GM18511 (cell line): ENCODE measurements around the gene UBR2.
"Not testable (repeated sequence)": the region's sequence is repeated elsewhere in the genome, so short reads cannot be mapped to it uniquely, and the experiment has no call there.

Source experiments
- ATAC-seq: cut with Tn5 transposase; IDR thresholded peaks from one replicate; pipeline ENCODE4 v1.9.1; 2021; ENCODE audit warnings: mild to moderate bottlenecking, moderate library complexity; ENCODE audit not compliant: unreplicated experiment

UBR2 gene

DNA sequence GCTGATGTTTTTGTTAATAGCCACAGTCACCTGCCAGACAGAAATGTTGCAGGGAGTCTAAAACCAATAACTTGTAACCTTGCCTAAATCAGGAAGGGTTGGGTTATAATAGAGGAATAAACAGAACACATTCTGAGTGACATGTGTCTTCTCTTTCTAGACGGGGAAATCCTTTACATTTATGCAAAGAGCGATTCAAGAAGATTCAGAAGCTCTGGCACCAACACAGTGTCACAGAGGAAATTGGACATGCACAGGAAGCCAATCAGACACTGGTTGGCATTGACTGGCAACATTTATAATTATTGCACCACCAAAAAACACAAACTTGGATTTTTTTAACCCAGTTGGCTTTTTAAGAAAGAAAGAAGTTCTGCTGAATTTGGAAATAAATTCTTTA lies 127.0 kb downstream of the UBR2 start:
- no peak for ATAC-seq

DNA sequence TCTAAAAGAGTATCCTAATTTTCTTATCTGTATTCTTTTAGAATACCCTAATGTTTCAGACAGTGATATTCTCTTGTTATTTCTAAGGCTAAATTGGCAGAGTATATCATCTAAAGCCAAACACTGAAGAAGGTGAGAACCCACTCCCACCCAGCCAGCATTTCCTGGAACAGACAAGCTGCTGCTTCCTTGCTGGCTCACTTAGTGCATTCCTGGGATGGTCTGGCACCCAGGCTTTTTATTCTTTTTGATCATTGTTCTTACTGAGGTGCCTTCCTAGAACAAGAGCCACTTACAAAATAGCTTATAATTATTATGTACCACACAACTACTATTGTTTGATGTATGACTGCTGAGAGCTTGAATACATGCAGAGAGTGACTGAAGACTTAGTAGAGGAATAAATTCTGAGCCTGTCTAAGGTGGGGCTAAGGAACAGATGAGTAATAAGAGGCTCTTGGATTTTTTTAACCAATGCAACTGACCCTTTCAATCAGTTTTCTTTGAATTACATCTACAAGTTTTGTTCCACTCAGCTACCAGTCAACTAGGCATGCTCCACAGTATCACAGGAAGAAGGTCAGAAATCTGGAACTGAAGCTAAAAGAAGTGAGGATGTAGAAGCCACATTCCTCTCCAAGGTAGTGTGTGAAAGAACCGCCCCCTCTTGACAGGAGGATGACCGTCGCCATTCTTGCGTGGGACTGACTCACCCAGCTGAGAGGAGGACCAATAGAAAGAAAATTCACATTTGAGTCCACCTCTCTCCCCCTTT lies 128.5 kb downstream of the UBR2 start:
- ATAC-seq: no peak

DNA sequence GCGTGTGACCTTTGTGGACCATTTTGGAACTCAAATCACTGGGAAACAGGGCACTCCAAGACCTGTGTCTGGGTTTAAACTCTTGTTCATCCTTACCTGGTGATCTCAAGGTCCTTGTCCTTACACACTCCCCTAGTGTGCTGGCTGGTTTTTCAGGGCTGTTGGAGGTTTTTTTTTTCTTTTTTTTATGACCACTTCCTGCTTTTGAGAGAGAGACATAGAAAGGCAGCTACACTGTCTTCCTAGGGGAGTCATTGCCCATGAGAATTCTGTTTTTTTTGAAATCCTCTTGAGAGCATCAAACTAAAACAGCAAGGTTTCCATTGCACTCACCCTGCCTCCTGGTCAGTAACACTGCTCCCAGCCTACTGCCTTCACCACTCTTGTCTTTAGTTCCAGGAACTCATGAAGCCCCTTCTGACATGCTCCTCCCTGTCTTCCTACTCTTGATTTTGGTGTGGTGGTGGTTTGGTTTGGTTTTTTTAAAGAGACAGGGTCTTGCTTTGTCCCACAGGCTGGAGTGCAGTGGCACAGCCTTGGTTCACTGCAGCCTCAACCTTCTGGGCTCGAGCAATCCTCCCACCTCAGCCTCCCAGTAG lies 130.0 kb downstream of the UBR2 start:
- ATAC-seq: no peak

DNA sequence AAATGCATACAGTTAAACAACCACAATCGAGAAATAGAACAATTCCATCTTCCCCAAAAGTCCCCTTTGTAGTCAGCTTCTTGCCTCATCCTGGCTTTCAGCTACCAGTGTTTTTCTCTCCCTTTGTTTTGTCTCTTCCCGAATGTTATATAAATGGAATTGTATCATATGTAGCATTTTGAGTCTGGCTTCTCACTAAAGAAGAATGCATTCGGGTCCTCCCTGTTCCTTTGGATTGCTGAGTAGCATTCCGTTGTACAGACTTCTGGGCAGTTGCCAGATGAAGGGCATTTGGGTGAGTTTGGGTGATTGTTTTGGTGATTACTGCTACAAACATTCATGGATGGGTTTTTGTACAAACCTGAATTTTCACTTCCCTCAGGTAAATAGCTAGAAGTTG lies 130.8 kb downstream of the UBR2 start:
- no peak for ATAC-seq

DNA sequence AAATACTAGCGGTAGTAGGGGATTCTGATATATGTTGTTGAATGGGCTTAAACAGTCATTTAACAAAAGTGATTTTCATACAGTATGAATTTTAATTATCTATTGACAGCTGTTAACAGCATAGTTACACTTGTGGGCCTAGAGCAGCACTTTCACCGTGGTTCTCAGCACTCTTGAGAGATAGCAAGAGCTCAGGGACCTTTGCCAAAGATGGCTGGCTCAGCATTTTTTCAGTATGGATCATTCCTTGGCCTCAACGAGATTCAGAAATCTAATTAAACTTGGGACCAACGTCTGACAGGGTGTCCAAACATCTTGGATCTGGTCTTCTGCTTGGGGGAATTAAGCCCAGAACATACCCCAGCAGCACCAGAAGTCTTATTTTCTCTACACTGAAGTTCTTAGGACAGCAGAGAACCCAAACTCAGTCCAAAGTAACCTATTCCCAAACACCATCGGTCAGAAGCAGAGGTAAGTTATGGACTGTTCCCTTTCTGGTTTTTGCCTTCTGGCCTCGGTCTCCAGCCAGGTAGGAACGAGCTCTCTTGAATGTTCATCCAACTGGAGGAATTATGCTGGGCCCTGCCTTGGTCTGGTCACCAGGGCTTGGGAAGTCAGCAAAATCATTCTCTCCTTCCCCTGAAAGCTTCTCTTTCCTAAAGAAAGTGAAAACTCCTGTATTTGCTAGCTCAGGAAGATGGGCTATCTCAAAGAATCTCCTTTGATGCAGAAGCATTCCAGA lies 132.9 kb downstream of the UBR2 start:
- ATAC-seq: no peak

DNA sequence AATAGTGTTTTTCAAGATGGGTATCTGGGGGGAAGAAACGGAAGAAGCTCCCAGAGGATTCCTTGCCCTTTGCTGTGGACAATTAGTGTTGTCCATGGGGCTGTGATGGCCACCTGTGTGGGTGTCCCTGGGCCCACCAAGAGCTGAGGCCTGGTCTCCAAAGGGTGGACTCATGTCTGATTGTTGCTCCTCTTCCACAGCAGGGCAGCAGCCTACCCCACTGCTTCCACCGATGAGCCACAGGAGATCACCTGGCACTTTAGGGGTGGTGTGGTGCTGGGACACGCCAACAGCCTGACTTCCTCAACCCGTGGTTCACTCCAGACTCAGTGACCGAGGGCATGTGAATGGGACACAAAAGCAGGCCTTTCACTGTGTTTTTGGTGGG lies 133.4 kb downstream of the UBR2 start:
- no peak for ATAC-seq

DNA sequence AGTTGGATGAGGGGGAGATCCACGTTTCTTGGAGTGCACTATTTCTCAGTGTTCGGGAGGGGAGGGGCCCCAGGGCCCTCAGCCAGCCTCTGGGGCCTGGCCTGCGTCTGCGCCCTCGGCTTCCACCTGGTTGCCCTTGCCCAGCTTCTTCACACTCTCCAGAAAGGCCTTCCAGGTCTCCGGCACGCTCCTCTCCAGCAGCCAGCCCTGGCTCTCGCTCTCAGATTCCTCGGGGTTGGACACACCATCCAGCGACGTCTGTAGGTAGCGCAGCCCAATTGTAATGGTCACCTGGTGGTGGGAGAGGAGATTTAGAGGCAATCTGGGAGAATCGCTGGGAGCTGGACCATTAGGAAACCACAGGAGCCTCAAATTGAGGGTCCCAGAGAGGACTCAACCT lies 134.4 kb downstream of the UBR2 start:
- ATAC-seq: no peak

DNA sequence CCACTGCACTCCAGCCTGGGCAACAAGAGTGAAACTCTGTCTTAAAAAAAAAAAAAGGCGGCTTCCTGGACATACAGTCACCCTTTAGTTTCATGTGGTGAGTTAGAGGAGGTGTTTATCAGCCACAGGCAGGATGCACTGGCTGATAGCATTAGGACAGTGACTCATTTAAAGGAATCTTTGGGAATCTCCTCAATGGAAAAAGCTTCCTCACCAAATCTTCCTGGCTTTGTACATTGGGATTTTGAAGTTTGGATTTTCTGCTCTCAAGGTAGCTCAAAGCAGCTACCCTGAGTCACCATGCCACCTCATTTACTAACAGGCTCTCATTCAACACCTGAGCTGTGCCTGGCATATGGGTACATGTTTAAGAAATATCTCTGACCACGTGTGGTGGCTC lies 138.4 kb downstream of the UBR2 start:
- ATAC-seq: no peak

DNA sequence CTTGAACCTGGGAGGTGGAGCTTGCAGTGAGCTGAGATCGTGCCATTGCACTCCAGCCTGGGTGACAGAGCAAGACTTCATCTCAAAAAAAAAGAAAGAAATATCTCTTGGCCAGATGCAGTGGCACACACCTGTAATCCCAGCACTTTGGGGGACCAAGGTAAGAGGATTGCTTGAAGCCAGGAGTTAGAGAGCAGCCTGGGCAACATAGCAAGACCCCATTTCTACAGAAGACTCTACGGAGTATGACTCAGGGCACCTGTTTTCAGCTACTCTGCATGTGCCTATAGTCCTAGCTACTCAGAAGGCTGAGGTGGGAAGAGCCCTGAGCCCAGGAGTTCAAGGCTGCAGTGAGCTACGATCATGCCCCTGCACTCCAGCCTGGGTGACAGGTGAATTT lies 139.0 kb downstream of the UBR2 start:
- not testable (repeated sequence) for ATAC-seq

DNA sequence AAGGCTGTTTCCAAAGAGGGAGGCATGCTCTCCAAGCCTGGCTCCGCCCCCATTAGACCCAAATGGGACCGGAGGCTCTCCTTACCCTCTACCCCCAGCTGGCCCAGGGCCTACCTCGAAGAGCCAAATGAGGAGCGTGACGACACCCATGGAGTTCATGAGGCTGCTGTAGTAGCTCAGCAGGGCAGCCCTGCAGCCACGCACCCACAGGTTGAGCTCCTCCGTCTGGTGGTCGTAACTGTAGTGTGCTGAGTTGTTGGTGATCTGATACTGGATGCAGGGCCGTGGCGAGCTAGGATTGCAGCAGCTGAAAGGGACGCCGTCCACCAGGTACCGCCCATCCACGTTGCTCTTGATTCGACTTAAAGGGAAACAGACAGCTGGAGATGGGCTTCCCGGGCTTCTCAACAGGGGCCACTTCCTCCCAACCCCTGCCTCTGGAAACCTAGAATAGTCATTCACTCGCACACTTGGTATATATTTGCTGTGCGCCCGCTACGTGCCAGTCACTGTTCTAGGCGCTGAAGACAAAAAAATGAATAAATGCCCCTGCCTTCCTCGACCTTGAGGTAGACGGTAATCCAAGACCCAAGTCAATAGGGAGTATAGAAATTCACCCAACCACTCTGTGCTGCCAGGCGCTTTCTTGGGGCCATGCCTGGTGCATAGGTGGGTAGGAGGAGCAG lies 140.6 kb downstream of the UBR2 start:
- no peak for ATAC-seq

DNA sequence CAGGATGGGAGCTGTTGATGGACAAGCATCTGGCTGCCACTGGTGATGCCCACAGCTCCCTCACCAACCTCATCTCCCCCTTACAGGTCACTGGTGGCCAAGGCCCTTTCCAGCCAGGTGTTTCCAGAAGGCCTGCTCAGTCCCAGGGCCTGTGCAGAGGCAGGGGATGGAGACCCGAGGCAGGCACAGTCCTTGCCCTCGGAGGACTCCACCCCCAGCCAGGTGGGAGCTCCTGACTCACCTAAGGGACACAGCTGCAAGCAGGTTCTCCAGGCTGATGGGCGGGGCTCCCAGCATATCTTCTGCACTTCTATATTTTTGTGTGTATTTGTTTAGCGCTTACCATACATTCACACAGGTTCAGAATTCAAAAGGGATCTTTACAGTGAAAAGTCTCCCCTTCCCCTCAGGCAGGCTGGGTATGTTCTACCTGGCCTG lies 141.1 kb downstream of the UBR2 start:
- no peak for ATAC-seq

DNA sequence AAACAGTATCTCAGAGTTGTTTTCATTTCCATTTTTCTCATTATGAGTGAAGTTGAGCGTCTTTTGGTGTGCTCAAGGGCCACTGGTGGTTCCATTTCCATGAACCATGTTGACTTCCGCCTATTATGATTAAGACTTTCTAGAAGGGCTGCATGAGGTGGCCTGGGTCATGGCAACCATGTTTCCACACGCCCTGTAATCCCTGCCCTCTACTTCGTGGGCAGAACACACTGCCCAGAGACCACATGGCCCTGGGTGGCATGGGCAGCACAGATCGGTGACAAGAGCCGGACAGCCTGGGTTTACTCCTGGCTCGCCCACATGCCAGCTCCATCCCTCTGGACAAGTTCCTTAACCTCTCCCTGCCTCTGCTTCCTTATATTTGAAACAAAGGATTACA lies 143.8 kb downstream of the UBR2 start:
- no peak for ATAC-seq

DNA sequence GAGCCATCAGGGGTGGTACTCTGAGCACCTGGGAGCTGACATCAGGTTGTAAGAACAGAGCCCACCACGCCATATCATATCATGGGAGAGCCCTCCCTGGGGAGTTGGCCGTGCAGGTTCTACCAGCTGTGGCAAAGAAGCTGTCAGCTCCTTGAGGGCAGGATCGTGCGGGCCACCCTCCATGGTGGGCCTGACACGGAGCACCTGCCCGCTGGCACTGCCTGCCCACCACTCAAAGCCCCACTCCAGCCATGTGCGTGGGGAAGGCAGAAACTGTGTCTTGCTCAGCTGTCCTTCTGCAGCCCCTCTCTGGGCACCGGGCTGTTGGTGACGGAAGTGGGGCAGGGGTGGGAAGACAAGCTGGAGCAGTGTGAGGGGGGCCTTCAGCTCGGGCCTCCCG lies 144.3 kb downstream of the UBR2 start:
- no peak for ATAC-seq

DNA sequence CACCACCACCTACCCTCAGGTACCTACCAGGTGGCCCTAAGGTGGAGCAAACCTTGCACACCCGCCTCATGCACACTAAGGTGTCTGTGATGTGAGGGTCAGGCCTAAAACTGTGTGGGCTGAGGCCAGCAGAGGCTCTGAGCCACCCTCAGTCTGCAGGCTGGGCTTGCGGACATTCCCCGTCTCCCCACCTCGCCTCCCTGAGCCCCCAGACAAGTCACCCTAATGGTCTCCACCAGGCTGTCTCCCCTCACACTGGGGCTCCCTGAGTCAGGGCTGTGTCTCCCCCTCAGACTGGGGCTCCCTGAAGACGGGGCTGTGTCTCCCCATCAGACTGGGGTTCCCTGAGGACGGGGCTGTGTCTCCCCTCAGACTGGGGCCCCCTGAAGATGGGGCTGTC lies 146.0 kb downstream of the UBR2 start:
- ATAC-seq: no peak

DNA sequence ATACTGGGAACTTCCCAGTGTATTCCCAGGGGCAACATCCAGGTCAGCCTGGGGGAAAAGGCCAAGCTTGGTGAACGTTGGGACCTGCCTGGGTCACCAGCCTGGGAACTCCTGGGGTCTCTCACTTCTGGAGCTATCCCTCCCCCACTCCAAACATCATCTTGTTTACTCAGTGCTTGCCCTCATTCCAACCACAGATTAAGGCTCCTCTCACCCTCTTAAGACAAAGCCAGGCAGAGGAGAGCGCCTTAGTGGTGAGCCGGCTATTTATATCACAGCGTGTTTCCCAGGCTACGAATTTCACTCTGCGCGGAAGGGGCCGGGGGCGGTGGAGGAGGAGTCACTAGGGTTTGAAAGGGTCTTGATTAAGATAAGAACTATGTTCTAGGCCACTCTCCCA lies 146.5 kb downstream of the UBR2 start:
- ATAC-seq: no peak

DNA sequence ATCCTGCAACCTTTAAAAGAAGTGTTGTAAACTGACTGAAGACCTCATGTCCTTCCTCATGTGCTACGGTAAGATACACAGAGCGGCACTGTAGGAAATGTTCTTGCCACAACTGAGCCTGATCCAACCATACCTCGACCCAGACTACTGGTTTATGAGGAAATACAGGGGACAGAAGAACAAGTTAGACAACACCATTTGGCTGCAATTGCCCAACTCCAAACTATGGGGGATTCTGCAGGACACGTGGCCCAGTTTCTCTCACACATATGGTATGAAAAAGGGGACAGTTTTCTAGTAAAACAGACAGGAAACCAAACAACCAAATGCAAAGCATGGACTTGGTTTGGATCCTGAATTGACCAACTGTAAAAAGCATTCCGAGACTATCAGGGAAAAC lies 148.1 kb downstream of the UBR2 start:
- no peak for ATAC-seq

DNA sequence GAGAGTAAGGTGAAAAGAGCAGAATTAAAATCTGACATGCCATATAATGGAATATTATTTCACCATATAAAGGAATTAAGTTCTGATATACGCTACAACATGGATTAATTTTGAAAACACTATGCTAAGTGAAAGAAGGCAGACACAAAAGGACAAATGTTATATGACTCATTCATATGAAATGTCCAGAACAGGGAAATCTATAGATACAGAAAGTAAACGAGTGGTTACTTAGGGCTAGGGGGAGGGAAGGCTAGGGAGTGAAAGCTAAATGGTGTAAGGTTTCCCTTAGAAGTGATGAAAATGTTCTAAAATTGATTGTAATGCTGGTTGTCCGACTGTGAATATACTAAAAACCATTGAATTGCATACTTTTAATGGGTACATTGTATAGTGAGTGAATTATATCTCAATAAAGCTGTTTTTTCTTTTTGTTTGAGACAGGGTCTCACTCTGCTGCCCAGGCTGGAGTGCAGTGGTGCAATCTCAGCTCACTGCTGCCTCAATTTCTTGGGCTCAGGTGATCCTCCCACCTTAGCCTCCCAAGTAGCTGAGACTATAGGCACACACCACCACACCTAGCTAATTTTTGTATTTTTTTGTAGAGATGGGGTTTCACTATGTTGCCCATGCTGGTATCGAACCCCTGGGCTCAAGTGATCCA lies 150.4 kb downstream of the UBR2 start:
- no peak for ATAC-seq

DNA sequence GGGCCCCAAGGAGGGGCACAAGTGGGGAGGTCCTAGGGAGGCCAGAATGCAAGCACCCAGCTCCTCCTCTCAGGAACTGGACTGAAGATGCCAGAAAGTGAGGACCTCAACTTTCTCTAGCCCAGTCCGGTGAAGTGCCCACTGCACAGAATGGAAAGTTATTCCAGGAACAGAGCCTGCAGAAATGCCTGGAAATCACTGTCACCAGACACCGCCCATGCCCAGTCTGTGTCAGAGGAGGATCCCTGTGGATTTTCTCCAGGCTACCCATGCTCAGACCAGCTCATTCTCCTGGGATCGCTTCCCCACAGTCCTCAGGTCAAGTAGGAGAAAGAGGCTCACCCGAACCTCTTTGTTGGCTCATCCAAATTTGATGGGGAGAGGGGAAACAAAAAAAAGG lies 152.0 kb downstream of the UBR2 start:
- ATAC-seq: no peak

DNA sequence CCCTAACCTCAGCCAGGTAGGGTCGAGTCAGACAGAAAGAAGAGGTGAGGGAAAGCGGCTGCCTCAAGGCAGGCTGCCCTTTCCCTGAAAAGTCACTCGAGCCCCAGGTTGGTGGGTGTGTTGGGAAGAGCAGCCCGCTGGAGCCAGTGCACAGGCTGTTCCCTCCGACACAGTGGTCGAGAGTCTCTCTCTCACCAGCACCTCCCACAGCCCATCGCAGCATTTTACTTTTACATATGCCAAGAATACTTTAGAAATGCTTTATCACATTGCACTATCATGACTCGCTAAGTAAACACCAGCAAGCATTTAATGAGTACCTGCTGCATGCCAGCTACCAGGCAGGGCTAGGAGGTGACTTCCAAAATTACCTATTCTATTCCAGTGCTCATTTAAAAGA lies 156.9 kb downstream of the UBR2 start:
- no peak for ATAC-seq

DNA sequence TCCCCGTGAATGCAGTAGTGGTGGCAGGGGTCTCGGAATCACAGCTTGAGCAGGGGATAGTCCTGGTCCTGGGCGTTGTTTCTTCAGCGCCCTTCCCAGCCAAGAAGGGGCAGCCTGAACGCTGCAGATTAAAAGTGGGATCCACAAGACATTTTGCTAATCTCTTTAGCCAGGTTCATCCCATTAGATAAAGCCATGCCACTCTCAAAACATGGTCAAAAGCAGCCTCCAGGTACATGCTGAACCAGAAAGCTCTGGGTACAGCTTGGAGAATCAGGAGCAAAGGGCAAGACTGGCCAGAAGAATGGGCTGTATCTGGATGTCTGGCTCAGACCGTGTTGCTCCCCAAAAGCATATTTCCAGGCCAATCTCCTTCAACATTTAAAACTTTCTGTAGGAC lies 158.7 kb downstream of the UBR2 start, which contains the start of gene PRPH2:
Gene PRPH2 (minus strand): TSS at position 101 of the 400 bp plus-strand sequence. CDS start 263 bp downstream, outside the sequence.
- no peak for ATAC-seq

DNA sequence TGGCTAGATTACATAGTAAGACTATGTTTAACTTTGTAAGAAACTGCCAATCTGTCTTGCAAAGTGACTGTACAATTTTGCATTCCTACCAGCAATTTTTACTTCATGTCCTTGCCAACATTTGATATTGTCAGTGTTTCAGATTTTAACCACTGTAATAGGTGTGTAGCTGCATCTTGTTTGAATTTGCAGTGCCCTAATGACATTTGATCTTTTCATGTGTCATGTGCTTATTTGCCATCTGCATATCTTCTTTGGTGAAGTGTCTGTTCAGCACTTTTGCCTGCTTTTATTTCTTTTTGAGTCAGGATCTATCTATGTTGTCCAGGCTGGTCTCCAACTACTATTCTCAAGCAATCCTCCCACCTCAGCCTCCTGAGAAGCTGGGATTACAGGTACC lies 161.0 kb downstream of the UBR2 start:
- ATAC-seq: no peak
